DMS 273 treated with DMSO at 0.1 percent for 48 hours (cell line): ENCODE data around the gene HNRNPU.
A peak's percentile ranks its signal among the peaks of the same experiment; 100 is the strongest.

Experiments
- DNase-seq: peaks from one replicate; lab custom pipeline; 2025; lab: John Stamatoyannopoulos, UW

HNRNPU gene

GRCh38 chr1:244864253-244865027, at the start of gene HNRNPU:
Gene HNRNPU, minus strand, starts transcription at chr1:244864543. Its CDS starts 236 bp downstream, at chr1:244864307.
- peak; percentile 92 for DNase-seq

GRCh38 chr1:244913806-244914205, 49.5 kb upstream of the HNRNPU start:
- DNase-seq, result no peak

GRCh38 chr1:244904119-244904518, 39.8 kb upstream of the HNRNPU start:
- no peak for DNase-seq

GRCh38 chr1:244901400-244902015, 37.2 kb upstream of the HNRNPU start:
- no peak for DNase-seq

GRCh38 chr1:244897476-244898254, 33.3 kb upstream of the HNRNPU start:
- no peak for DNase-seq

GRCh38 chr1:244896550-244896949, 32.2 kb upstream of the HNRNPU start:
- DNase-seq, result no peak

GRCh38 chr1:244893836-244894235, 29.5 kb upstream of the HNRNPU start:
- DNase-seq, result no peak

GRCh38 chr1:244887281-244887680, 22.9 kb upstream of the HNRNPU start:
- DNase-seq, result no peak

- DNase-seq, result no peak
These were observed 17.4 kb upstream of the HNRNPU start for GRCh38 chr1:244881552-244882280.

- DNase-seq, result no peak
These were observed 14.3 kb upstream of the HNRNPU start for GRCh38 chr1:244878681-244879080.

GRCh38 chr1:244876228-244876910, 12.0 kb upstream of the HNRNPU start:
- no peak for DNase-seq

GRCh38 chr1:244874974-244875579, 10.7 kb upstream of the HNRNPU start:
- no peak for DNase-seq

- DNase-seq, result no peak
These were observed 5.6 kb upstream of the HNRNPU start for GRCh38 chr1:244869950-244870349.

GRCh38 chr1:244869364-244869827, 5.1 kb upstream of the HNRNPU start:
- DNase-seq, result no peak

- DNase-seq, result no peak
These were observed 4.4 kb upstream of the HNRNPU start for GRCh38 chr1:244868484-244869363.

GRCh38 chr1:244866355-244866754, 2.0 kb upstream of the HNRNPU start:
- no peak for DNase-seq

GRCh38 chr1:244865820-244866219, 1.5 kb upstream of the HNRNPU start:
- DNase-seq, result no peak

GRCh38 chr1:244865028-244865371, 657 bp upstream of the HNRNPU start:
- no peak for DNase-seq

GRCh38 chr1:244863491-244864252, 671 bp downstream of the HNRNPU start:
- no peak for DNase-seq
